ENCODE results near the gene ERBB4. TPM values are rescaled to one million over a fixed set of nuclear protein-coding genes. Genes with fewer than 3 reads are reported as not detected.

ERBB4 gene
- total and polyA plus RNA-seq, 10 of the 15 experiments (the other 5 are each of a cell fraction or from before 2014, with no cell fraction given) = under 0.01 to 0.23 (median 0.01) TPM; not detected in 4

GRCh38 chr2:212381428-212382102 is 157.0 kb downstream of the ERBB4 start (continued):
- TF ChIP-seq NFYA (IDR thresholded peaks at IDR 0.05; ENCODE audit: borderline replicate concordance, low read depth, low read length) (no peak), NFYB (IDR thresholded peaks at IDR 0.05; ENCODE audit: insufficient read depth, low read depth, low read length) (no peak)

- ATAC-seq (no peak), DNase-seq (ENCODE audit: low read depth, low spot score) (no peak), FAIRE-seq (no peak)
- 0% methylated on average over 3 of the region's 3 CpGs for WGBS (ENCODE audit: insufficient coverage, insufficient replicate concordance, low lambda C conversion rate, missing lambda C conversion rate)
- H4K20me1 ChIP-seq (ENCODE audit: control insufficient read depth, insufficient read depth) = no peaks in the 10 kb centered on the region
- H3K9me3 ChIP-seq (replicated peaks; ENCODE audit: control insufficient read depth, insufficient read depth, low read length) = no peaks in the 10 kb centered on the region
- no peak overlapping the region for H3K4me3 ChIP-seq
- no peaks in the 10 kb centered on the region for H3K36me3 ChIP-seq (ENCODE audit: control insufficient read depth in 2 of 2, insufficient read depth in 2 of 2, low read length in 1 of 2)
- no peaks in the 10 kb centered on the region for H3K4me1 ChIP-seq (ENCODE audit: control insufficient read depth, insufficient read depth, low read length)
- H3K9ac ChIP-seq (ENCODE audit: control insufficient read depth, insufficient read depth, low read length) = no peak overlapping the region
- RAD21 ChIA-PET (ENCODE audit: unreplicated experiment) = no interaction called here
- no TSS peak for BruUV-seq (replicated peaks)
- CTCF ChIA-PET = no interaction called here
- intact Hi-C loops (cut with micrococcal nuclease; ENCODE audit: unreplicated experiment) (no loop called here), in situ Hi-C loops (cut with MboI) (no loop called here)
- no peak for TF ChIP-seq NFXL1 (IDR thresholded peaks at IDR 0.05; ENCODE audit: borderline replicate concordance)
- no peak for TF ChIP-seq E4F1 (IDR thresholded peaks at IDR 0.05; ENCODE audit: borderline replicate concordance, partially characterized antibody)
- TF ChIP-seq POLR2AphosphoS2 (IDR thresholded peaks at IDR 0.05; ENCODE audit: low read depth, low read length) = no peak
- no peak overlapping the region for H3K4me2 ChIP-seq (ENCODE audit: control insufficient read depth, insufficient read depth)
- H3K27me3 ChIP-seq (replicated peaks in 1 of 2; ENCODE audit: control insufficient read depth in 2 of 2, insufficient read depth in 2 of 2, low read length in 1 of 2) = no peaks in the 10 kb centered on the region
- no peak overlapping the region for H3K27ac ChIP-seq (ENCODE audit: control insufficient read depth, insufficient read depth)
- H2AFZ ChIP-seq (ENCODE audit: control insufficient read depth, low read depth, low read length) = no peak overlapping the region
- SMC1A ChIA-PET (ENCODE audit: uncharacterized antibody, unreplicated experiment) = no interaction called here
- POLR2A ChIA-PET = no interaction called here
- H3K79me2 ChIP-seq (ENCODE audit: control insufficient read depth, insufficient read depth, low read length) = no peaks in the 10 kb centered on the region
Measured at GRCh38 chr2:212379103-212379502, 159.5 kb downstream of the ERBB4 start.
